B cell (primary cell): Measurements from ENCODE around the gene DSCAML1. TPM values are rescaled to one million over a fixed set of nuclear protein-coding genes. Genes with fewer than 3 reads are reported as not detected.

ENCODE experiments used
- ATAC-seq: fragments of 200-7000 bp; cut with Tn5 transposase; one replicate; pipeline ENCODE4 v1.10.0; 2021; ENCODE audit warnings: low read depth, mild to moderate bottlenecking, moderate number of reproducible peaks, moderate library complexity
- CTCF ChIA-PET: fragments of 350-600 bp; sonication (Branson Sonifier 250); formaldehyde crosslinking; loops from one replicate; lab custom pipeline; 2021; ENCODE audit warnings: antibody characterized with exemption, inconsistent platforms; lab: Charles Lee
- POLR2A ChIA-PET: fragments of 350-600 bp; sonication (Branson Sonifier 250); formaldehyde crosslinking; loops from one replicate; lab custom pipeline; 2021; ENCODE audit warnings: antibody characterized with exemption; lab: Charles Lee
- DNase-seq: peaks from one replicate; pipeline ENCODE4 v3.0.0; 2013
- H2AFZ ChIP-seq: 2 replicates; pipeline ENCODE4 v1.6.1; 2012; ENCODE audit warnings: mild to moderate bottlenecking, low read depth, low read length; ENCODE audit not compliant: insufficient read depth, poor library complexity, severe bottlenecking
- H3K27ac ChIP-seq, 2 donors: 1 replicate in 1 of 2; 2 replicates in 1 of 2; pipeline ENCODE4 v1.5.1; 2012 to 2013; ENCODE audit warnings: low read length in 2 of 2, mild to moderate bottlenecking in 2 of 2, moderate library complexity in 1 of 2
- H3K27me3 ChIP-seq, 4 experiments: fragments of 200-600 bp in 1 of 4; sonication (generic) in 1 of 4; replicated peaks in 1 of 4; 1 replicate in 2 of 4; 2 replicates in 2 of 4; pipeline versions ENCODE4 v1.6.1 to v1.7.0; 2013 to 2016; ENCODE audit warnings: low read length in 3 of 4, mild to moderate bottlenecking in 2 of 4, mixed read lengths in 1 of 4, moderate library complexity in 1 of 4; ENCODE audit not compliant: insufficient read depth in 4 of 4, control insufficient read depth in 3 of 4; ENCODE audit errors: control extremely low read depth in 1 of 4
- H3K36me3 ChIP-seq, 2 experiments: replicated peaks in 1 of 2; 1 replicate in 1 of 2; 2 replicates in 1 of 2; pipeline versions ENCODE4 v1.6.1 to v1.7.1; 2013; ENCODE audit warnings: low read length in 1 of 2; ENCODE audit not compliant: insufficient read depth in 2 of 2, control insufficient read depth in 1 of 2; ENCODE audit errors: control extremely low read depth in 1 of 2, extremely low read depth in 1 of 2
- H3K4me1 ChIP-seq, 2 donors: fragments of 200-600 bp in 1 of 2; sonication (generic) in 1 of 2; 1 replicate in 1 of 2; 2 replicates in 1 of 2; pipeline versions ENCODE4 v1.5.1 to v1.6.1; 2013 to 2017; ENCODE audit warnings: low read length in 2 of 2; ENCODE audit not compliant: control insufficient read depth in 2 of 2, insufficient read depth in 2 of 2
- H3K4me2 ChIP-seq: replicated peaks from 2 replicates; pipeline ENCODE3; 2012; ENCODE audit warnings: mild to moderate bottlenecking, low read depth, low read length; ENCODE audit not compliant: poor library complexity, severe bottlenecking
- H3K4me3 ChIP-seq, 5 experiments: fragments of 200-600 bp in 1 of 5; sonication (generic) in 1 of 5; 1 replicate in 3 of 5; 2 replicates in 2 of 5; pipeline versions ENCODE4 v1.5.1 to v1.7.0; 2011 to 2016; ENCODE audit warnings: low read length in 4 of 5, mild to moderate bottlenecking in 4 of 5, low read depth in 2 of 5, control low read depth in 1 of 5, moderate library complexity in 1 of 5; ENCODE audit not compliant: insufficient read depth in 1 of 5; ENCODE audit errors: control extremely low read depth in 1 of 5, extremely low read depth in 1 of 5
- H3K79me2 ChIP-seq: fragments of 200-600 bp; sonication (generic); one replicate; pipeline ENCODE4 v1.6.0; 2016; ENCODE audit warnings: low read length; ENCODE audit not compliant: control insufficient read depth, insufficient read depth
- H3K9ac ChIP-seq: fragments of 200-600 bp; sonication (generic); 2 replicates; pipeline ENCODE4 v1.6.1; 2017; ENCODE audit warnings: mild to moderate bottlenecking, low read length, moderate library complexity
- H3K9me3 ChIP-seq, 3 donors: one replicate each; pipeline versions ENCODE4 v1.6.1 to v1.7.1; 2013; ENCODE audit warnings: low read length in 2 of 3; ENCODE audit not compliant: control insufficient read depth in 2 of 3, insufficient read depth in 1 of 3; ENCODE audit errors: control extremely low read depth in 1 of 3
- H4K20me1 ChIP-seq: 2 replicates; pipeline ENCODE4 v1.6.0; 2012; ENCODE audit warnings: mild to moderate bottlenecking, low read length; ENCODE audit not compliant: insufficient read depth, control insufficient read depth, poor library complexity, severe bottlenecking
- H3K27ac Mint-ChIP-seq: one replicate; pipeline ENCODE4 v1.8.0; 2021; ENCODE audit warnings: mixed read lengths
- H3K27me3 Mint-ChIP-seq: one replicate; pipeline ENCODE4 v1.8.0; 2021; ENCODE audit warnings: mixed read lengths
- H3K4me1 Mint-ChIP-seq: one replicate; pipeline ENCODE4 v1.8.0; 2021; ENCODE audit warnings: mixed read lengths
- H3K4me3 Mint-ChIP-seq: one replicate; pipeline ENCODE4 v1.8.0; 2021; ENCODE audit warnings: mixed read lengths
- H3K9me3 Mint-ChIP-seq: one replicate; pipeline ENCODE4 v1.8.0; 2022; ENCODE audit warnings: mixed read lengths; ENCODE audit not compliant: insufficient read depth
- CTCF ChIP-seq: fragments of 200-600 bp; IDR thresholded peaks from one replicate; pipeline ENCODE4 v1.8.0; 2022; ENCODE audit warnings: antibody characterized with exemption, mild to moderate bottlenecking
- EZH2 ChIP-seq: IDR thresholded peaks from 2 replicates; pipeline ENCODE4 v1.6.1; 2012; ENCODE audit warnings: borderline replicate concordance, low read depth, mild to moderate bottlenecking, moderate library complexity, low read length; ENCODE audit not compliant: insufficient read depth, poor library complexity, severe bottlenecking
- WGBS: methylation state at CpG from one replicate; pipeline ENCODE4 v1.1.5; 2013; ENCODE audit warnings: missing lambda C conversion rate; ENCODE audit not compliant: insufficient coverage; 5-methylcytosine and 5-hydroxymethylcytosine counted together
- intact Hi-C: fragments of 100-400 bp; cut with micrococcal nuclease; formaldehyde crosslinking; loops from one replicate; pipeline ENCODE4 v1.10.0; 2022
- polyA plus RNA-seq: library from polyadenylated mRNA; depleted of rRNA; stranded (reverse); fragments of >200 nt; gene quantifications from 2 replicates; pipeline ENCODE4 v1.2.3, GENCODE V29; 2012
- total RNA-seq, 2 donors: library from RNA; stranded (reverse); fragments of 120-200 nt in 1 of 2; gene quantifications; 1 replicate in 1 of 2; 2 replicates in 1 of 2; pipeline versions ENCODE4 v1.2.3 to v1.2.4, GENCODE V29; 2013 to 2022

Gene DSCAML1
- total and polyA plus RNA-seq, 2 donors (not counting 1 experiment from before 2014, with no cell fraction given), result 1.2 to 6.2 TPM

GRCh38 chr11:117467770-117468169 is 329.2 kb downstream of the DSCAML1 start:
- no peak for ATAC-seq
- no peaks in the 10 kb centered on the region for H3K9me3 ChIP-seq
- no peak for DNase-seq
- WGBS, result 83% methylated on average over 4 of the region's 5 CpGs
- H3K4me3 ChIP-seq, result no peak overlapping the region
- Mint-ChIP-seq H3K27me3 (peaks cover 11% of the 10 kb centered on the region), H3K9me3 (no peaks in the 10 kb centered on the region), H3K27ac (no peak overlapping the region), H3K4me3 (no peak overlapping the region), H3K4me1 (no peaks in the 10 kb centered on the region)
- no peak overlapping the region for H3K9ac ChIP-seq
- H2AFZ ChIP-seq, result no peak overlapping the region
- intact Hi-C loops, result no loop called here
- H3K27me3 ChIP-seq, result no peaks in the 10 kb centered on the region
- no peaks in the 10 kb centered on the region for H3K79me2 ChIP-seq
- no peak overlapping the region for H3K4me2 ChIP-seq
- no peak overlapping the region for H3K27ac ChIP-seq
- H3K4me1 ChIP-seq, result no peaks in the 10 kb centered on the region
- no peaks in the 10 kb centered on the region for H4K20me1 ChIP-seq
- ChIA-PET CTCF (no interaction called here), POLR2A (no interaction called here)
- H3K36me3 ChIP-seq, result no peaks in the 10 kb centered on the region
- TF ChIP-seq EZH2, result no peak
- TF ChIP-seq CTCF, result no peak

GRCh38 chr11:117466966-117467365 is 330.1 kb downstream of the DSCAML1 start:
- ATAC-seq (no peak), DNase-seq (no peak)
- no peak for TF ChIP-seq CTCF
- no peak for TF ChIP-seq EZH2
- Mint-ChIP-seq H3K9me3 (no peaks in the 10 kb centered on the region), H3K27ac (no peak overlapping the region), H3K4me1 (no peaks in the 10 kb centered on the region), H3K4me3 (no peak overlapping the region), H3K27me3 (peaks cover 11% of the 10 kb centered on the region)
- ChIA-PET POLR2A (no interaction called here), CTCF (no interaction called here)
- no peak overlapping the region for H2AFZ ChIP-seq
- H3K9me3 ChIP-seq, result no peaks in the 10 kb centered on the region
- no peak overlapping the region for H3K27ac ChIP-seq
- intact Hi-C loops, result no loop called here
- H4K20me1 ChIP-seq, result no peaks in the 10 kb centered on the region
- H3K79me2 ChIP-seq, result no peaks in the 10 kb centered on the region
- H3K9ac ChIP-seq, result no peak overlapping the region
- 89% methylated on average over 10 of the region's 14 CpGs for WGBS
- H3K36me3 ChIP-seq, result no peaks in the 10 kb centered on the region
- H3K4me3 ChIP-seq, result no peak overlapping the region
- H3K4me2 ChIP-seq, result no peak overlapping the region
- peaks cover 0 to 3% (median 0%) of the 10 kb centered on the region in 4 experiments for H3K27me3 ChIP-seq
- H3K4me1 ChIP-seq, result no peaks in the 10 kb centered on the region
